ENCODE measurements around the gene AGAP1. TPM values are rescaled to one million over a fixed set of nuclear protein-coding genes. Genes with fewer than 3 reads are reported as not detected.

AGAP1 gene
- total RNA-seq, 1 donor from 2014 or later: 20.4 TPM

DNA sequence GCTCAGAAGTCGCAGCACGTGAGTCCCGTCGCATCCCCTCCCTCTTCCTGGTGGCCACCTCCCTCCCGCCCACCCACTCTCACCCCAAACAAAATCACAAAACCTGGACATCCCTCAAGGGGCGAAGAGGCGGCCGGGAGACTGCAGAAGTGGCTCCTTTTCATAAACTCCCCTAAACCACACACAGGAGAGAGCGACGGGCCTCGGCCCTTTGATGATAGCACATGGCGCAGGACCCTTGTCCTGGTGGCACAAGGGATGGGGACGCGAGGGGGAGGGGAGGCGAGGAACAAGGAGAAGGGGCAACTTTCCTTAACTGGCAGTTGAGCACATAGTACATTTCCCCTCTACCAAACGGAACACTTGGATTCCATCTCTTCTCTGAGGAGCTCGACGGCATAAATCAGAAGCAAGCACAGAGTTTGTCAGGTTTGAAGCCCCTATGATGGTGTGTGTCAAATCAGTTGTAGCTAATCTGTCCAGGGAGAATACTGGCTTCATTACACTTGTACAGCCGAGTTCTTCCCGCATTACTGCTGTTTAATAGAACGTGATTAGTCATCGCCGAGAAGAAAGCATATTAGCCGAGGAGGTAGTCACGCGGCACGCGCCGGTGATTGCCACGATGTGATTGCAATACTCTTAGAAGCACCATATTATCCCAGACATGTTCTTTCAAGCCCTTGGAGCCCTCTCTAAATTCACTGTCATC lies 630.5 kb downstream of the AGAP1 start:
- peaks cover 13% of the 10 kb centered on the region for H3K27me3 ChIP-seq
- H4K20me1 ChIP-seq (ENCODE audit: low read depth): peaks cover 22% of the 10 kb centered on the region
- Mint-ChIP-seq H3K27me3 (ENCODE audit: insufficient read depth, low read depth) (peaks cover 7% of the 10 kb centered on the region), H3K36me3 (peaks cover 33% of the 10 kb centered on the region), H3K4me3 (no peak overlapping the region), H3K27ac (peak overlapping the region; percentile 44), H3K9me3 (no peaks in the 10 kb centered on the region), H3K4me1 (peaks cover 35% of the 10 kb centered on the region)
- no peaks in the 10 kb centered on the region for H3K9me3 ChIP-seq (ENCODE audit: low read depth)
- TF ChIP-seq EZH2phosphoT487 (IDR thresholded peaks at IDR 0.05) (no peak), EZH2 (IDR thresholded peaks at IDR 0.05) (no peak)
- H3K4me3 ChIP-seq: no peak overlapping the region
- H3K79me2 ChIP-seq (ENCODE audit: low read depth): no peaks in the 10 kb centered on the region
- no peaks in the 10 kb centered on the region for H3K36me3 ChIP-seq
- no peak overlapping the region for H3K4me2 ChIP-seq
- no peaks in the 10 kb centered on the region for H3K4me1 ChIP-seq
- H3F3A ChIP-seq (ENCODE audit: low read depth): no peaks in the 10 kb centered on the region
- H3K9ac ChIP-seq: no peak overlapping the region
- H3K27ac ChIP-seq: no peak overlapping the region
- no peak overlapping the region for H2AFZ ChIP-seq (replicated peaks)
- no peak for DNase-seq (ENCODE audit: low spot score)

DNA sequence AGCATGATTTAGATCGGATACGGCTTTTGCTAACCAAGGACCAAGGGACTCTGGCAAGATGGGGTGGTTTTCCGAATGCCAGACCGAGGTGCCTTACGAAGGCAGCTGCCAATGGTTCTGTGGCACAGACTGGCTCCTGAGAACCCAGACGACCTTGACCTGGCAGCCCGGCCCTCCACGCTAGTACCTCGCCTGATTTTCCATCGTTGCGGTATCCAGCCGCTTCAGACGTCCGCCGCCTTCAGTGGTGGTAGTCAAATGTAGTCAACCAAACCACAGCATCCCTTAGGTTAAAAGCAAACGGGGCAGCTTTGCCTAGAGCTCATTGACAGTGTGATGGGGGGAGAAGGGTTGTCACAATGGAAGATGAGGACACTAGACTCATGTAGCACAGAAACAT lies 631.7 kb downstream of the AGAP1 start:
- Histone ChIP-seq H3K9me3 (ENCODE audit: low read depth) (no peaks in the 10 kb centered on the region), H3K4me2 (no peak overlapping the region), H3K4me1 (no peaks in the 10 kb centered on the region), H3K4me3 (no peak overlapping the region), H3K27me3 (peaks cover 1% of the 10 kb centered on the region), H3K36me3 (no peaks in the 10 kb centered on the region), H3K9ac (no peak overlapping the region), H3F3A (ENCODE audit: low read depth) (no peaks in the 10 kb centered on the region), H3K27ac (no peak overlapping the region), H2AFZ (replicated peaks) (no peak overlapping the region), H3K79me2 (ENCODE audit: low read depth) (no peaks in the 10 kb centered on the region), H4K20me1 (ENCODE audit: low read depth) (peaks cover 19% of the 10 kb centered on the region)
- Mint-ChIP-seq H3K27me3 (ENCODE audit: insufficient read depth, low read depth) (peaks cover 2% of the 10 kb centered on the region), H3K9me3 (no peaks in the 10 kb centered on the region), H3K36me3 (peaks cover 30% of the 10 kb centered on the region), H3K4me1 (peaks cover 31% of the 10 kb centered on the region), H3K4me3 (no peak overlapping the region), H3K27ac (no peak overlapping the region)
- TF ChIP-seq, protein P1, sequence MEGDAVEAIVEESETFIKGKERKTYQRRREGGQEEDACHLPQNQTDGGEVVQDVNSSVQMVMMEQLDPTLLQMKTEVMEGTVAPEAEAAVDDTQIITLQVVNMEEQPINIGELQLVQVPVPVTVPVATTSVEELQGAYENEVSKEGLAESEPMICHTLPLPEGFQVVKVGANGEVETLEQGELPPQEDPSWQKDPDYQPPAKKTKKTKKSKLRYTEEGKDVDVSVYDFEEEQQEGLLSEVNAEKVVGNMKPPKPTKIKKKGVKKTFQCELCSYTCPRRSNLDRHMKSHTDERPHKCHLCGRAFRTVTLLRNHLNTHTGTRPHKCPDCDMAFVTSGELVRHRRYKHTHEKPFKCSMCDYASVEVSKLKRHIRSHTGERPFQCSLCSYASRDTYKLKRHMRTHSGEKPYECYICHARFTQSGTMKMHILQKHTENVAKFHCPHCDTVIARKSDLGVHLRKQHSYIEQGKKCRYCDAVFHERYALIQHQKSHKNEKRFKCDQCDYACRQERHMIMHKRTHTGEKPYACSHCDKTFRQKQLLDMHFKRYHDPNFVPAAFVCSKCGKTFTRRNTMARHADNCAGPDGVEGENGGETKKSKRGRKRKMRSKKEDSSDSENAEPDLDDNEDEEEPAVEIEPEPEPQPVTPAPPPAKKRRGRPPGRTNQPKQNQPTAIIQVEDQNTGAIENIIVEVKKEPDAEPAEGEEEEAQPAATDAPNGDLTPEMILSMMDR (IDR thresholded peaks at IDR 0.05): no peak
- no peak for TF ChIP-seq EZH2 (IDR thresholded peaks at IDR 0.05)
- TF ChIP-seq EZH2phosphoT487 (IDR thresholded peaks at IDR 0.05): no peak
- DNase-seq (ENCODE audit: low spot score): no peak

DNA sequence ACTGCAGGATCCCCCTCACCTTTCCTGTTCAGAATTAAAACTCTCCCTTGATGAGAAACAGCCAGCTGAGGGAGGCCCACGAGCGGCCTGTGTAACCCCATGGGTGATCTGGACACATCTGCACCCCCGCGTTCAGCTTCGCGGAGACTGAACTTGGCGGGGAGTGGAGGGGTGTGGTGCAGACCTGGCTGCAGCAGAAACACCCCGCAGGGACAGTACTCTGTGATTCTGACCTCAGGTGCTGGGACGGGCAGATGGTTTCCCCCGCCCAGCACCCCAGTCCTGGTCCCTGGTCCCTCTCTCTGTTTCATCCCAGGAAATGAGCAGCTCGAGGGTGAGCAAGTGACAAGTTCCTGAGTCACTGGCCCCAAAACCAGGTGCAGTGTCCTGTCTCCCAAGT lies 633.2 kb downstream of the AGAP1 start:
- no peaks in the 10 kb centered on the region for H3F3A ChIP-seq (ENCODE audit: low read depth)
- H3K27me3 ChIP-seq: no peaks in the 10 kb centered on the region
- H3K27ac ChIP-seq: no peak overlapping the region
- no peak for TF ChIP-seq EZH2phosphoT487 (IDR thresholded peaks at IDR 0.05)
- no peaks in the 10 kb centered on the region for H3K9me3 ChIP-seq (ENCODE audit: low read depth)
- H3K36me3 ChIP-seq: no peaks in the 10 kb centered on the region
- no peak overlapping the region for H3K4me3 ChIP-seq
- no peak overlapping the region for H3K9ac ChIP-seq
- no peaks in the 10 kb centered on the region for H3K4me1 ChIP-seq
- no peaks in the 10 kb centered on the region for H3K9me3 Mint-ChIP-seq
- no peak overlapping the region for H2AFZ ChIP-seq (replicated peaks)
- no peak overlapping the region for H3K4me3 Mint-ChIP-seq
- H3K36me3 Mint-ChIP-seq: peaks cover 25% of the 10 kb centered on the region
- peaks cover 4% of the 10 kb centered on the region for H3K27me3 Mint-ChIP-seq (ENCODE audit: insufficient read depth, low read depth)
- no peaks in the 10 kb centered on the region for H3K79me2 ChIP-seq (ENCODE audit: low read depth)
- no peak overlapping the region for H3K27ac Mint-ChIP-seq
- peaks cover 15% of the 10 kb centered on the region for H4K20me1 ChIP-seq (ENCODE audit: low read depth)
- peaks cover 25% of the 10 kb centered on the region for H3K4me1 Mint-ChIP-seq
- H3K4me2 ChIP-seq: no peak overlapping the region
- no peak for DNase-seq (ENCODE audit: low spot score)

DNA sequence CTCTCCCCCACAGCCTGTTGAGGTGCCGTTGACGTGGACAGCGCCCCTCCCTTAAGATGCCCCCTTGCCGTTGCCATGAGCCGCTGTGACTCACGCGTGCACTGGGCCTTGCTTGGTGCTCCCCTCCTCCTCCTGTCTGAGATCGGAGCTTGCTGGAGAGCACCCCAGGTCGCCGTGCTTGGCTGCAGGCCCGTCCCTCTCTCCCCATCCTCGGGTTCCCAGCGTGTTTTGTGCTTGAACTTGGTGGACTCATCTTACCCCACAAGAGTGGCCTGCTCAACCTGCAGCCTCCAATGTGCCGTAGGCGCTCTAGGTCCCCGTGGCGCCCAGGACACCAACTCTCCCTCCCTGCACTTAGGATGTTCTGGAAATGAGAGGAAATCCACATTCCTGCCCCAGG lies 634.5 kb downstream of the AGAP1 start:
- Histone ChIP-seq H3K36me3 (no peaks in the 10 kb centered on the region), H3K9me3 (ENCODE audit: low read depth) (no peaks in the 10 kb centered on the region), H3F3A (ENCODE audit: low read depth) (no peaks in the 10 kb centered on the region), H4K20me1 (ENCODE audit: low read depth) (peaks cover 15% of the 10 kb centered on the region), H3K27ac (no peak overlapping the region), H3K9ac (no peak overlapping the region), H3K79me2 (ENCODE audit: low read depth) (no peaks in the 10 kb centered on the region), H3K4me3 (no peak overlapping the region), H3K27me3 (no peaks in the 10 kb centered on the region), H2AFZ (replicated peaks) (no peak overlapping the region), H3K4me2 (no peak overlapping the region), H3K4me1 (no peaks in the 10 kb centered on the region)
- H3K27ac Mint-ChIP-seq: no peak overlapping the region
- H3K27me3 Mint-ChIP-seq (ENCODE audit: insufficient read depth, low read depth): peaks cover 4% of the 10 kb centered on the region
- no peaks in the 10 kb centered on the region for H3K9me3 Mint-ChIP-seq
- DNase-seq (ENCODE audit: low spot score): no peak
- TF ChIP-seq EZH2phosphoT487 (IDR thresholded peaks at IDR 0.05) (no peak), EZH2 (IDR thresholded peaks at IDR 0.05) (no peak)
- TF ChIP-seq, protein P1 (IDR thresholded peaks at IDR 0.05): no peak
- H3K4me3 Mint-ChIP-seq: no peak overlapping the region
- peaks cover 25% of the 10 kb centered on the region for H3K36me3 Mint-ChIP-seq
- H3K4me1 Mint-ChIP-seq: peaks cover 20% of the 10 kb centered on the region

Data from neural progenitor cell (in vitro differentiated cells).